GM18526 (cell line): ENCODE results near the gene NRG2.

Source experiments
- POLR2A ChIP-seq: IDR thresholded peaks from 3 replicates; pipeline ENCODE4 v1.6.1; 2011; ENCODE audit not compliant: insufficient read length; ENCODE audit errors: extremely low read depth

NRG2 gene

GRCh38 chr5:139967353-139967752 is 75.7 kb downstream of the NRG2 start:
- no peak for TF ChIP-seq POLR2A

GRCh38 chr5:139966856-139967255 is 76.2 kb downstream of the NRG2 start:
- TF ChIP-seq POLR2A: no peak

- no peak for TF ChIP-seq POLR2A
Observed at GRCh38 chr5:139964994-139965565, 78.0 kb downstream of the NRG2 start.

GRCh38 chr5:139964266-139964993 is 78.7 kb downstream of the NRG2 start:
- no peak for TF ChIP-seq POLR2A

GRCh38 chr5:139962445-139962844 is 80.7 kb downstream of the NRG2 start:
- TF ChIP-seq POLR2A: no peak

- no peak for TF ChIP-seq POLR2A
Observed at GRCh38 chr5:139961435-139962157, 81.5 kb downstream of the NRG2 start.

- TF ChIP-seq POLR2A: no peak
Observed at GRCh38 chr5:139960723-139961383, 82.2 kb downstream of the NRG2 start.

GRCh38 chr5:139958432-139959148 is 84.5 kb downstream of the NRG2 start:
- no peak for TF ChIP-seq POLR2A

- no peak for TF ChIP-seq POLR2A
Observed at GRCh38 chr5:139956342-139956741, 86.8 kb downstream of the NRG2 start.

- TF ChIP-seq POLR2A: no peak
Observed at GRCh38 chr5:139955616-139956273, 87.4 kb downstream of the NRG2 start.

- no peak for TF ChIP-seq POLR2A
Observed at GRCh38 chr5:139955053-139955605, 88.0 kb downstream of the NRG2 start.

- TF ChIP-seq POLR2A: no peak
Observed at GRCh38 chr5:139954462-139954861, 88.6 kb downstream of the NRG2 start.

- no peak for TF ChIP-seq POLR2A
Observed at GRCh38 chr5:139954022-139954421, 89.1 kb downstream of the NRG2 start.

- TF ChIP-seq POLR2A: no peak
Observed at GRCh38 chr5:139952574-139952973, 90.5 kb downstream of the NRG2 start.
